Activated CD8-positive, alpha-beta T cell treated with anti-CD3 and anti-CD28 coated beads for 36 hours (primary cell): ENCODE measurements around the gene TUBB6. TPM values are rescaled to one million over a fixed set of nuclear protein-coding genes. Genes with fewer than 3 reads are reported as not detected.
A peak's percentile ranks its signal among the peaks of the same experiment; 100 is the strongest.

Experiments
- ATAC-seq: fragments of 200-7000 bp; cut with Tn5 transposase; one replicate; pipeline ENCODE4 v1.10.0; 2021; ENCODE audit warnings: mild to moderate bottlenecking, moderate library complexity
- CTCF ChIA-PET: fragments of 350-600 bp; sonication (Branson Sonifier 250); formaldehyde crosslinking; loops from one replicate; lab custom pipeline; 2021; ENCODE audit warnings: antibody characterized with exemption; lab: Charles Lee
- POLR2A ChIA-PET: fragments of 350-600 bp; sonication (Branson Sonifier 250); formaldehyde crosslinking; loops from one replicate; lab custom pipeline; 2021; ENCODE audit warnings: antibody characterized with exemption; lab: Charles Lee
- DNase-seq: peaks from one replicate; pipeline ENCODE4 v3.0.0-alpha.2; 2020
- H3K27ac Mint-ChIP-seq: one replicate; pipeline ENCODE4 v1.8.0; 2021; ENCODE audit warnings: mild to moderate bottlenecking, mixed read lengths
- H3K27me3 Mint-ChIP-seq: one replicate; pipeline ENCODE4 v1.8.0; 2021; ENCODE audit warnings: mixed read lengths
- H3K36me3 Mint-ChIP-seq: one replicate; pipeline ENCODE4 v1.8.0; 2021; ENCODE audit warnings: low read depth, mixed read lengths
- H3K4me1 Mint-ChIP-seq: one replicate; pipeline ENCODE4 v1.8.0; 2021; ENCODE audit warnings: low read depth, mixed read lengths
- H3K4me3 Mint-ChIP-seq: one replicate; pipeline ENCODE4 v1.8.0; 2021; ENCODE audit warnings: mild to moderate bottlenecking, moderate library complexity, mixed read lengths
- H3K9me3 Mint-ChIP-seq: one replicate; pipeline ENCODE4 v1.8.0; 2021; ENCODE audit warnings: mixed read lengths
- CTCF ChIP-seq: fragments of 200-600 bp; IDR thresholded peaks from one replicate; pipeline ENCODE4 v1.8.0; 2022; ENCODE audit warnings: antibody characterized with exemption, mild to moderate bottlenecking
- intact Hi-C: fragments of 100-400 bp; cut with micrococcal nuclease; formaldehyde crosslinking; loops from one replicate; pipeline ENCODE4 v1.10.0; 2022
- total RNA-seq, 2 experiments: library from RNA; stranded (reverse); gene quantifications; one replicate each; pipeline ENCODE4 v1.2.3, GENCODE V29; 2021

The TUBB6 gene
- total RNA-seq, 2 experiments from 2014 or later: 11.5 to 12.6 TPM

GRCh38 chr18:12324991-12325725 is 17.1 kb downstream of the TUBB6 start:
- H3K4me3 Mint-ChIP-seq: no peak overlapping the region
- DNase-seq (no peak), ATAC-seq (no peak)
- ChIA-PET CTCF (interaction anchor here (1.3 kb wide), 1 partner anchor 33 kb away, joined by 3 read pairs; no protein-coding TSS in a partner anchor), POLR2A (interaction anchor here (0.7 kb wide), 1 partner anchor 335 kb away, joined by 3 read pairs; no protein-coding TSS in a partner anchor)
- H3K9me3 Mint-ChIP-seq: no peaks in the 10 kb centered on the region
- no peak overlapping the region for H3K27ac Mint-ChIP-seq
- TF ChIP-seq CTCF: no peak
- no peaks in the 10 kb centered on the region for H3K27me3 Mint-ChIP-seq
- intact Hi-C loops: no loop called here
- H3K4me1 Mint-ChIP-seq: peaks cover 7% of the 10 kb centered on the region
- peaks cover 57% of the 10 kb centered on the region for H3K36me3 Mint-ChIP-seq

- no peak for DNase-seq
- Mint-ChIP-seq H3K9me3 (no peaks in the 10 kb centered on the region), H3K27me3 (no peaks in the 10 kb centered on the region), H3K27ac (no peak overlapping the region), H3K36me3 (peaks cover 57% of the 10 kb centered on the region), H3K4me1 (peaks cover 7% of the 10 kb centered on the region), H3K4me3 (no peak overlapping the region)
- ChIA-PET CTCF (no interaction called here), POLR2A (interaction anchor here (0.7 kb wide), 1 partner anchor 334 kb away, joined by 3 read pairs; no protein-coding TSS in a partner anchor)
- no peak for TF ChIP-seq CTCF
- ATAC-seq: no peak
- intact Hi-C loops: no loop called here
Observed at GRCh38 chr18:12325726-12326245, 17.7 kb downstream of the TUBB6 start.

- no peaks in the 10 kb centered on the region for H3K27me3 Mint-ChIP-seq
- ATAC-seq (no peak), DNase-seq (no peak)
- intact Hi-C loops: no loop called here
- peaks cover 50% of the 10 kb centered on the region for H3K36me3 Mint-ChIP-seq
- no peak overlapping the region for H3K4me3 Mint-ChIP-seq
- no peak overlapping the region for H3K27ac Mint-ChIP-seq
- TF ChIP-seq CTCF: no peak
- CTCF ChIA-PET: interaction anchor here (0.6 to 2.4 kb wide), 8 partner anchors 9 to 340 kb away, joined by 3 to 32 read pairs (median 5); no protein-coding TSS in a partner anchor
- H3K9me3 Mint-ChIP-seq: no peaks in the 10 kb centered on the region
- peaks cover 7% of the 10 kb centered on the region for H3K4me1 Mint-ChIP-seq
- POLR2A ChIA-PET: interaction anchor here (1.0 kb wide), 1 partner anchor 9 kb away, joined by 5 read pairs; no protein-coding TSS in a partner anchor
Observed at GRCh38 chr18:12326711-12327460, 18.8 kb downstream of the TUBB6 start.

GRCh38 chr18:12327510-12328178 is 19.6 kb downstream of the TUBB6 start:
- POLR2A ChIA-PET: interaction anchor here (1.0 kb wide), 1 partner anchor 10 kb away, joined by 5 read pairs; no protein-coding TSS in a partner anchor
- Mint-ChIP-seq H3K27ac (no peak overlapping the region), H3K27me3 (no peaks in the 10 kb centered on the region), H3K9me3 (no peaks in the 10 kb centered on the region), H3K4me3 (no peak overlapping the region), H3K36me3 (peaks cover 50% of the 10 kb centered on the region), H3K4me1 (peaks cover 7% of the 10 kb centered on the region)
- peak; percentile 74 for TF ChIP-seq CTCF
- ATAC-seq (peak; percentile 97), DNase-seq (peak; percentile 89)
- CTCF ChIA-PET: interaction anchor here (0.6 to 2.4 kb wide), 21 partner anchors 8 to 339 kb away, joined by 3 to 32 read pairs (median 4); partner anchors contain the start of gene AFG3L2
- intact Hi-C loops: no loop called here
